ENCODE measurements around the gene PIH1D1. TPM values are rescaled to one million over a fixed set of nuclear protein-coding genes. Genes with fewer than 3 reads are reported as not detected.

PIH1D1 gene
- total and polyA plus RNA-seq, 2 of the 13 experiments (the other 11 are each of a cell fraction or from before 2014, with no cell fraction given), result 110 to 137 TPM

- DNase-seq (ENCODE audit: low spot score) (no peak), ATAC-seq (peak; percentile 43), FAIRE-seq (no peak)
- BruUV-seq (replicated peaks), result no TSS peak
- Histone ChIP-seq H3K4me1 (ENCODE audit: insufficient read depth, low read length) (0 out of 2 replicates have a peak, but pooled peaks cover 6% of the 10 kb centered on the region), H3K4me3 (replicated peaks in 1 of 3; ENCODE audit: insufficient read depth in 1 of 3, low read depth in 2 of 3, low read length in 3 of 3) (peak overlapping the region in 1 of 3 experiments; percentile 26; a peak in 1 of 6 replicates), H3K27ac (ENCODE audit: extremely low read length, insufficient read depth, low read length) (no peak overlapping the region), H3K36me3 (replicated peaks in 1 of 2; ENCODE audit: control insufficient read depth in 1 of 2, insufficient read depth in 2 of 2, low read length in 2 of 2) (no peaks in the 10 kb centered on the region), H3K9me3 (ENCODE audit: low read length) (no peaks in the 10 kb centered on the region), H4K20me1 (ENCODE audit: insufficient read depth, low read length) (no peaks in the 10 kb centered on the region), H3K27me3 (ENCODE audit: control insufficient read depth in 1 of 2, insufficient read depth in 2 of 2, low read length in 2 of 2) (peaks cover 16 to 87% of the 10 kb centered on the region in 2 experiments), H3K9ac (ENCODE audit: insufficient read depth, low read depth, low read length) (no peak overlapping the region), H3K79me2 (ENCODE audit: insufficient read depth, low read length) (no peaks in the 10 kb centered on the region), H3K4me2 (ENCODE audit: low read depth, low read length) (0 out of 2 replicates have a peak overlapping the region, but pooled peaks have one; percentile 2), H2AFZ (ENCODE audit: low read length) (no peak overlapping the region)
- ChIA-PET POLR2A (no interaction called here), CTCF (ENCODE audit: low intra/inter-chr PET ratio, low total read pairs) (no interaction called here)
- intact Hi-C loops (cut with micrococcal nuclease; ENCODE audit: unreplicated experiment) (no loop called here), in situ Hi-C loops (cut with HindIII; ENCODE audit: extremely low pct_ligation_motif_present, low pct_unique_long_range_greater_than_20kb) (no loop called here)
- 16% methylated on average over 24 of the region's 58 CpGs for WGBS (ENCODE audit: low lambda C conversion rate)
- no peak for TF ChIP-seq HOMEZ (CRISPR knock-in tag; IDR thresholded peaks at IDR 0.05; ENCODE audit: low read depth)
- TF ChIP-seq ZNF687 (CRISPR knock-in tag; IDR thresholded peaks at IDR 0.05), result peak; percentile 18; the same call in 1 of the 2 replicates
- TF ChIP-seq ZBTB14 (CRISPR knock-in tag; IDR thresholded peaks at IDR 0.05), result peak; percentile 58; the same call in 1 of the 2 replicates
- TF ChIP-seq EZH2 (conservative IDR thresholded peaks at IDR 0.05; ENCODE audit: low read depth, low read length), result peak; percentile 53; the same call in 1 of the 2 replicates
- peak; percentile 17; the same call in 1 of the 2 replicates for TF ChIP-seq TFDP1 (CRISPR knock-in tag; IDR thresholded peaks at IDR 0.05; ENCODE audit: borderline replicate concordance)
- TF ChIP-seq ELF1 (CRISPR knock-in tag; IDR thresholded peaks at IDR 0.05), result no peak
- peak; percentile 41 for TF ChIP-seq CTCF (CRISPR knock-in tag; IDR thresholded peaks at IDR 0.05)
These were observed 29.1 kb downstream of the PIH1D1 start for GRCh38 chr19:49422407-49423070.
